ENCODE measurements around the gene SERINC5. TPM values are rescaled to one million over a fixed set of nuclear protein-coding genes. Genes with fewer than 3 reads are reported as not detected.
A peak's percentile ranks its signal among the peaks of the same experiment; 100 is the strongest.
"Not testable (repeated sequence)": the region's sequence is repeated elsewhere in the genome, so short reads cannot be mapped to it uniquely, and the experiment has no call there.

Gene SERINC5
- total RNA-seq, 1 experiment from 2014 or later, result 3.0 TPM

GRCh38 chr5:80172067-80172695 is 83.7 kb downstream of the SERINC5 start:
- peak; percentile 13 for DNase-seq (ENCODE audit: low read depth)

DNA sequence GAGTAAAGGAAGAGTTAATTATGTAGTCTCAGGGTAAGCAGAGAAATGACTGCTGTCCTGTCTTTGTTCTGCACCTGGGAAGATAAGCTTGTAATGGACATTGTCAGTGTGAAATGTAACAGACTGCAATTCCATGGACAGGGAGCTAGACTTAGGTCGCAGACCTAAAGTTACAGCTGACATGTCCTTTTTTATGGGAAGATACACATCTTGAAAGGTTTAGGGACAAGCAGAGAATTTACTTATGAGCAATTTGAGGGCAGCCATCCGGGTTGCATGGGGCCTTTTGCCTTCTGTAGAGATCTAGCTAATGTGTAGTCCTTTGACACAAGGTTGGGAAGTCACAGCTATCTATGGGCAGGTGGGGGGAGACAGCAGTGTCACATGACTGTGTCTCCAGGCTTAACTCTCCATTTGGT is 85.7 kb downstream of the SERINC5 start:
- no peak for DNase-seq (ENCODE audit: low read depth)

DNA sequence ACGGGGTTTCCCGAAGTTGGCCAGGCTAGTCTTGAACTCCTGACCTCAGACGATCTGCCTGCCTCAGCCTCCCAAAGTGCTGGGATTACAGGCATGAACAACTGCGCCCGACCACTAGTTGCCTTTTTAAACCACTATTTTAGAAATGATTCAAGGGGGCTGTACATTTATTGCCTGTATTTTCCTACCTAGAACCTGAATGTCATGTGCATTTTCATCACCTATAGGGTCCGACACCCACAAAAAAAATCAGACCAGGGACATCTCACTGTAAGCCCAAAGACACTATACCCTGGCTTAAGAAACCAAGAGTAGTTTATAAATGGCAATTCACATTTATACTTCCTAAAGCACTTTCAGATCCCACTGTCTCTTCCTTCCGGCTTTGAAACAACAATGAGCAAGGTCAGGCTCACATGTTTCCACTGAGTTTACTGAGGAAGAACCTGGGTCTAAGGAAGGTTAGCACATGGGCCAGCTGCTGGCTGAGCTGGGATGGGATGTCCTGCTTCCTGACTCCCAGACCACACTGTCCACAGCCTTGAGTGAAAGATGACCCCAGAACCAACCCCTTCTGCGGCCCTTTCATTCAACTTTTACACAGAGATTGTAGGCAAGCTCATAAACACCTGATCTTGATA is 87.3 kb downstream of the SERINC5 start:
- DNase-seq (ENCODE audit: low read depth), result no peak

- DNase-seq (ENCODE audit: low read depth), result no peak
Measured at GRCh38 chr5:80165452-80165851, 90.4 kb downstream of the SERINC5 start.

DNA sequence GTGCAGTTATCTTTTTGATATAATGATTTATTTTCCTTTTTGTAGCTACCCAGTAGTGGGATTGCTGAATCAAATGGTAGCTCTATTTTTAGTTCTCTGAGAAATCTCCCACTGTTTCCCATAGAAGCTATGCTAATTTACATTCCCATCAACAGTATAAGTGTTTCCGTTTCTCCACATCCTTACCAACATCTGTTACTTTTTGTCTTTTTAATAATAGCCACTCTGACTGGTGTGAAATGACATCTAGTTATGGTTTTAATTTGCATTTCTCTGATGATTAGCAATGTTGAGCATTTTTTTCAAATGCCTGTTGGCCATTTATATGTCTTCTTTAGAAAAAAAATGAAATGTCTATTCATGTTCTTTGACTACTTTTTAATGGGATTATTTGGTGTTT is 94.7 kb downstream of the SERINC5 start:
- no peak for DNase-seq (ENCODE audit: low read depth)

GRCh38 chr5:80160242-80160641 is 95.6 kb downstream of the SERINC5 start:
- DNase-seq (ENCODE audit: low read depth), result no peak

- no peak for DNase-seq (ENCODE audit: low read depth)
Measured at GRCh38 chr5:80159133-80159815, 96.6 kb downstream of the SERINC5 start.

- DNase-seq (ENCODE audit: low read depth), result no peak
Measured at GRCh38 chr5:80156156-80156555, 99.7 kb downstream of the SERINC5 start.

DNA sequence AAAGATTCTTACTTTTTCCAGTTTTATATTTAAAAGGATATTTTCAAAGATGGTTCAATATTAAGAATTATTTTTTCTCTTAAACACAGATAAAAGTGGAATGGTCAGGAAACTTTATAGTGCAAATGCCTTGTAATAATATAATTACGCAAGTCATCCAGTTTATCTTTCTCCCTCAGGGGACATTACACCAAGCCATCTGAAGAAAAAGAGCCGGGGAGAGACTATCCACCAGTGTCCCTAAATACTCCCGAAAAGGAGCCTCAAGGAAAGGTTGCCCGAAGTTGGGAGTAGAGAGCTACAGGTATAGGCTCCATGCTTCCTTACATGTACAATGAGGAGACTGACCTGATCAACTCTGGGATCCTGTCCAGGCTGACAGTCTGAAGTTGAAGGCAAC is 101.1 kb downstream of the SERINC5 start:
- DNase-seq (ENCODE audit: low read depth), result no peak

GRCh38 chr5:80154289-80154688 is 101.6 kb downstream of the SERINC5 start:
- DNase-seq (ENCODE audit: low read depth), result not testable (repeated sequence)

DNA sequence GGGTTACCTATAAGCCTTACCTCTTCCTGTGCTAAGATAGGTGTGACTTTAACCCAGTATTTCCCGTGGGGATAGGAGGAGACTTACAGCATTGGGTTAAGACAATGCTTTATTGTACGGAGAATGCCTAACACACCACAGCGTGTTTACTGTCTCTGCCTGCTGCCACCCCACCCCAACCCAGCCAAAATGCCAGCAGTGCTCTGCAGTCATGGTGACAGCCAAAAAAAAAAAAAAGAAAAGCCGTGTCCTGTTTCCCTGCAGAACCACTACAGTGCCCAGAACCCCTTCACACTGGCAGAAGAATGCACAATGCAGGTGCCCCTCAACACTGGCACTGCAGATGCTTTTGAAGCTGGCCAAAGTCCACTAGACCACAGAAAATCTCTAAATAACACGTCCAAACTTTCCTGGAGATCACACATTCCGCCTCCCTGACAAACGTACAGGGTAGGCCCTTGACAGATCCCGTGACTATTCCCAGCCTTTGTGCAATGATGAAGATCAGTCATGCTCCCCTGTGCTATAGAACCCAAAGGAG is 102.2 kb downstream of the SERINC5 start:
- DNase-seq (ENCODE audit: low read depth), result no peak

- DNase-seq (ENCODE audit: low read depth), result no peak
Measured at GRCh38 chr5:80152778-80153177, 103.1 kb downstream of the SERINC5 start.

DNA sequence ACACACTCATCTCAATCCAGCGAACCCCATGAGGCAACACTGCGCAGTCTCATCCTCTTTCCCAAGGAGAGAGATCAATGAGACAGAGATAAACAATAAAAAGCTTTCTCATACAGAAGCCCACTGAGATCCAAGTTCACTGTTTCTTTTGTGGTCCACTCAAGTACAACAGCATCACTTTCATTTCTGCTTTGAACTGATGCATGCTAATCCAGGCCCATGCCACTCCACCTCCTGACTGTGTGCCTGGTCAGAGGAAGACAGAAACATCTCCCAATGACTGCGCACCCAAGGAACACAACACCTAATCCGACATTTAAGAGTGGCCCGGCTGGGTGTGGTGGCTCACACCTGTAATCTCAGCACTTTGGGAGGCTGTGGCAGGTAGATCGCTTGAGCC is 104.0 kb downstream of the SERINC5 start:
- DNase-seq (ENCODE audit: low read depth), result no peak

DNA sequence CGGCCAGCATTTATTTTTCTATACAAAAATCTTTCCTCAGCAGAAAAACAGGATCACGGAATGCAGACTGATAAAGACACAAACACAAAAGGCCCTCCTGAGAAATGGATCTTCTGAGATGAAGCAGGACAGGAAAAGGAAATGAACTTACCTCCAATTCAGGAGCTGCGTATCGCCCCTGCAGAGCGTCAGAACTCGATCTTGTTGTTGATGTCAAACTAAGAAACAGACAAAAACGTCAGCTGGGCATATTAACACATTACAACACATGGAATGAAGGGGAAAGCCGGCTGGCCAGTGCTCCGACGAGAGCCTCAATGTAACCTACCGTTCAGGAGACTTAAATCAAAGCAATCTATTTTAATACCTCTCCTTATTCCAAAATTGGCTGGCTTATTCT is 105.1 kb downstream of the SERINC5 start:
- no peak for DNase-seq (ENCODE audit: low read depth)

DNA sequence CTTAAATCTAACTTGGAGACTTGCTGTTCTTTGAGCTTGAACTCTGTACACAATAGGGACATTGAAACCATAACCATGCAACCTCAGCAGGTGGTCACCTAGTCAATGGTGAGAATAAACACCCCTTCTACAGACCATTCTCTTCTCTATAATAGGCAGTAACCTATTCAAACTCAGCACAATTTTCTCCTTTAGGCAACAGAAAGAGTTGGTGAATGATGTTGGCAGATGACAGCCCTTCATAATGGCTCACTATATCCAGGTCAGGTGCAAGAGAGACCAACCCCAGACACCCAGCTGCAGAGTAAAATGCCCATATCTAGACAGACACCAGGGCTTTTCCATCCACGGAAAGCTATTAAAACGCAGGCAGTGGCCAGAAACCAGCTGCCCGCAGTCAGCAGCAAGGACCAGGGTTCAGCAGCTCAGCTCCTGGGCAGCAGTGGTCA is 106.7 kb downstream of the SERINC5 start:
- no peak for DNase-seq (ENCODE audit: low read depth)

- no peak for DNase-seq (ENCODE audit: low read depth)
Measured at GRCh38 chr5:80147119-80147815, 108.6 kb downstream of the SERINC5 start.

DNA sequence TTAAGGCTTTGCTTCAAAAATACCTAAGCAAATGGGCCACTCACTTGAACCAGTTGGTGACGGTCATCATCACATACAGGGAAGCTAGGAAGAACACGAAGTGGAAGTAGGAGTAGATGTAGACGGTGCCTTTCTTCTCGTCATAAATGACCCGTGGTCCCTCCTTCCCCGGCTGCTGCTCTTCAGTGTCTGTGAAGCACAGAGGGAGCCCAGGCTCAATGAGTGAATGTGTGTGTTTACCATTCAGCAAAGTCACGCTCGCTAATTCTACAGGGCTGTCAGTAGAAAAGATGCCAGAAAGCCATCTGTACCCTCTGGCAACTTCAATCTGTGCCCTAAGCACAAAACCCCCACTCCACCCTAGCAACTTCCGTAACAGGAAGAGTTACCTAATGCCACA is 109.8 kb downstream of the SERINC5 start:
- DNase-seq (ENCODE audit: low read depth), result no peak

GRCh38 chr5:80143491-80143890 is 112.4 kb downstream of the SERINC5 start:
- DNase-seq (ENCODE audit: low read depth), result no peak

DNA sequence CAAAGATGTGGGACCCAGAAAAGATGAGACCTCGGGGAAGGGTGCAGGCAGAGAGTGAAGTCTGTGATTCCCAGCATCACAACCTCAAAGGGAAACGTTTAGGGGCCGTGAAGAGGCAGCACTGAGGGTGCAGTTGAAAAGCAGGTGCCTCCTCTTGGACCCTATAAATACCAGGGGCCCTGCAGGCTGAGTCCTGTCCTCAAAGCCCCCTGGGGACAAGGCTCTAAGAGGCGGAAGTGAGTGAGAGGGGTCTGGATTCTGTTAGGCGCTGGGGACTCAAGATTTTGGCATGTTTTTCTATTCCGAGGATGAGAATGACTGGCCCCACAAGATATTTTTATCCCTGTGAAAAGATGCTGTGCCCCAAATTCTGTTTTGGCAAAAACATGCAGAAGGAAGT is 112.9 kb downstream of the SERINC5 start:
- no peak for DNase-seq (ENCODE audit: low read depth)

DNA sequence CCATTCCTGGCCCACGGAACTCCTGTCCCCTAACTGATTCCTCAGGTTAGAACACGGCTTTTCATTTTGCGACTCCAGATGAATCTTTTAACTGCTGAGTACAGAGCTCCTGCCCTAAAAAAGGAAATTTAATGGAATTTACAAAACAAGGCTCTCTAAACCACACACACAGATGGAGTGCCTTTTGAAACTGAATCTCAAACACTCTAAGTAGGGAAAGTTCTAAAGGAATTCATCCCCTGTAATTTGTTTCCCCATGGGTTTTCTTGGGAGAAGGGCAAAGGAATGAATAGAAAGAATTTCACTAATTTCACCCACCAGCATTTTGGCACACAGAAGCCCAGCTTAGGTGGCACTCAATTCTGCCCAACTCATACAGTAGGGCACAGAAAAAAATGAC is 114.2 kb downstream of the SERINC5 start:
- DNase-seq (ENCODE audit: low read depth), result no peak

DNA sequence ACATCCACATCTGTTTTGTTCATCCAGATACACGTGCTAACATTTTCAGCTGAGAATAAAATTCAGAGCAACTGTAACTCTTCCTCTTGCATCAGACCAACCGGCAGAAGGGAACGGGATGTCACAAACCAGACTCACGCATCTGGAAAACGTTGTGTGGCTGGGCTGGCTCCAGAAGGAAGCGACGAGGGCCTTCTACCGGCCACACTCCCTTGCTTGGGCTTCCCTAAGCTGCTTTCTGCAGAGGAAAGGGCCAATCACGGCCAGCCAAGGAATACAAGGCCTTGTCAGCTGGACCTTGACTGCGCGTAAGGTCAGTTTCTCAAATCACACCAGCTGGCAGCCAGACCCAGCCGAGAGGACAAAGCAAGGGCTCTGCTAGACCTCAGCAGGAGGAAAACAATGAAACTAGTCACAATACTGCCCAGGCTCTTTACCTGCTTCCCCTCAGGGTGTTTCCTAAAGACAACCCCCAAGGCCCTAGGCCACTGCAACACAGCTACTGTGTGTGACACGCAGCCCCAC is 114.6 kb downstream of the SERINC5 start:
- DNase-seq (ENCODE audit: low read depth), result peak; percentile 64

DNA sequence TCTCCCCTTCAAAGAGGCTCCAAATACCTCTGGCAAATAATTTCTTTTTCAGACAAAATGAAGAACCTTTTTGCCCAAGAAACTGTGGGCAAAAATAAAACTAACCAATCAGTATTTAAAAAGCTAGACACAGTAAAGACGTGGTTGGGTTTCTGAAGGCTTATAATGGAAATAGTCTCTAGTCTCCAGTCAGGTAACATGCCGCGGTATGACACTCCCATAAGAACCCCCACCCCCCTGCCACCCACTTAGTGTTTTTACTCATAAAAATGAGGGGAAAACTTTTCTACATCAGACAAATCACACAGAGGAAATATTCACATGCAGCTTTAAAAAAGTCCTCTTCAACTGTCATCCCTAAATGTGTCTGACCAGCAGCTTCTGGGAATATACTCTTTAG is 115.4 kb downstream of the SERINC5 start:
- no peak for DNase-seq (ENCODE audit: low read depth)

All from RPMI7951 (cell line).